ENCODE measurements around the gene MTHFD2L.

GRCh38 chr4:74223098-74223497 is 65.2 kb downstream of the MTHFD2L start:
- TF ChIP-seq, protein P1, sequence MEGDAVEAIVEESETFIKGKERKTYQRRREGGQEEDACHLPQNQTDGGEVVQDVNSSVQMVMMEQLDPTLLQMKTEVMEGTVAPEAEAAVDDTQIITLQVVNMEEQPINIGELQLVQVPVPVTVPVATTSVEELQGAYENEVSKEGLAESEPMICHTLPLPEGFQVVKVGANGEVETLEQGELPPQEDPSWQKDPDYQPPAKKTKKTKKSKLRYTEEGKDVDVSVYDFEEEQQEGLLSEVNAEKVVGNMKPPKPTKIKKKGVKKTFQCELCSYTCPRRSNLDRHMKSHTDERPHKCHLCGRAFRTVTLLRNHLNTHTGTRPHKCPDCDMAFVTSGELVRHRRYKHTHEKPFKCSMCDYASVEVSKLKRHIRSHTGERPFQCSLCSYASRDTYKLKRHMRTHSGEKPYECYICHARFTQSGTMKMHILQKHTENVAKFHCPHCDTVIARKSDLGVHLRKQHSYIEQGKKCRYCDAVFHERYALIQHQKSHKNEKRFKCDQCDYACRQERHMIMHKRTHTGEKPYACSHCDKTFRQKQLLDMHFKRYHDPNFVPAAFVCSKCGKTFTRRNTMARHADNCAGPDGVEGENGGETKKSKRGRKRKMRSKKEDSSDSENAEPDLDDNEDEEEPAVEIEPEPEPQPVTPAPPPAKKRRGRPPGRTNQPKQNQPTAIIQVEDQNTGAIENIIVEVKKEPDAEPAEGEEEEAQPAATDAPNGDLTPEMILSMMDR (IDR thresholded peaks at IDR 0.05) = no peak
- TF ChIP-seq POLR2A (IDR thresholded peaks at IDR 0.05) = no peak
